Renal pelvis (tissue), 4 donors: Measurements from ENCODE around the gene ADK. TPM values are rescaled to one million over a fixed set of nuclear protein-coding genes. Genes with fewer than 3 reads are reported as not detected.
"Not testable (repeated sequence)": the region's sequence is repeated elsewhere in the genome, so short reads cannot be mapped to it uniquely, and the experiment has no call there.

ENCODE experiments used
- DNase-seq: peaks from one replicate; pipeline ENCODE4 v3.0.0-alpha.2; 2013
- polyA plus RNA-seq, 3 donors: library from polyadenylated mRNA; unstranded; fragments of 120-200 nt; gene quantifications; one replicate each; pipeline ENCODE4 v1.2.1, GENCODE V29; 2013; ENCODE audit not compliant: insufficient read length in 3 of 3

ADK gene
- polyA plus RNA-seq, 3 donors: 27.4 to 29.5 (median 28.2) TPM

GRCh38 chr10:74137992-74138391 is 13.0 kb upstream of the ADK start:
- DNase-seq: no peak

- not testable (repeated sequence) for DNase-seq
Observed at GRCh38 chr10:74138596-74138995, 12.4 kb upstream of the ADK start.

- no peak for DNase-seq
Observed at GRCh38 chr10:74139981-74140380, 11.0 kb upstream of the ADK start.

GRCh38 chr10:74140553-74140952 is 10.5 kb upstream of the ADK start:
- no peak for DNase-seq

- DNase-seq: peak; percentile 83
Observed at GRCh38 chr10:74145133-74145532, 5.9 kb upstream of the ADK start.

GRCh38 chr10:74146980-74147379 is 4.0 kb upstream of the ADK start:
- DNase-seq: not testable (repeated sequence)

- no peak for DNase-seq
Observed at GRCh38 chr10:74150204-74150989, 624 bp upstream of the ADK start, which contains the start of gene AP3M1. TSS of gene AP3M1 (minus strand) at chr10:74150828. CDS start at chr10:74138379, 12,449 bp downstream.

GRCh38 chr10:74151879-74152722 is 1.1 kb downstream of the ADK start:
- no peak for DNase-seq

GRCh38 chr10:74153123-74153522 is 2.1 kb downstream of the ADK start:
- DNase-seq: no peak

- no peak for DNase-seq
Observed at GRCh38 chr10:74153676-74154075, 2.7 kb downstream of the ADK start.

GRCh38 chr10:74156919-74157289 is 5.9 kb downstream of the ADK start:
- DNase-seq: no peak

GRCh38 chr10:74160013-74160412 is 9.0 kb downstream of the ADK start:
- DNase-seq: no peak

GRCh38 chr10:74163319-74164068 is 12.5 kb downstream of the ADK start:
- no peak for DNase-seq

- no peak for DNase-seq
Observed at GRCh38 chr10:74164716-74165529, 13.9 kb downstream of the ADK start.

- DNase-seq: no peak
Observed at GRCh38 chr10:74165530-74165901, 14.5 kb downstream of the ADK start.

- no peak for DNase-seq
Observed at GRCh38 chr10:74167443-74167842, 16.4 kb downstream of the ADK start.

GRCh38 chr10:74171625-74172024 is 20.6 kb downstream of the ADK start:
- DNase-seq: no peak

GRCh38 chr10:74174521-74174920 is 23.5 kb downstream of the ADK start:
- no peak for DNase-seq

- no peak for DNase-seq
Observed at GRCh38 chr10:74175510-74176379, 24.7 kb downstream of the ADK start.

GRCh38 chr10:74176380-74177139 is 25.5 kb downstream of the ADK start:
- DNase-seq: peak; percentile 92
